Mucosa of descending colon (tissue), 3 donors: Measurements from ENCODE around the gene SLC4A4. TPM values are rescaled to one million over a fixed set of nuclear protein-coding genes. Genes with fewer than 3 reads are reported as not detected.
A peak's percentile ranks its signal among the peaks of the same experiment; 100 is the strongest.
"Not testable (repeated sequence)": the region's sequence is repeated elsewhere in the genome, so short reads cannot be mapped to it uniquely, and the experiment has no call there.

Experiments used
- ATAC-seq: fragments of 200-7000 bp; cut with Tn5 transposase; one replicate; pipeline ENCODE4 v1.9.1; 2020; ENCODE audit warnings: mild to moderate bottlenecking, moderate library complexity
- DNase-seq, 3 donors: peaks; one replicate each; pipeline ENCODE4 v3.0.0-alpha.2; 2020
- H3K36me3 ChIP-seq: fragments of 200-600 bp; one replicate; pipeline ENCODE4 v1.8.0; 2021; ENCODE audit warnings: low read depth, mild to moderate bottlenecking
- H3K4me1 ChIP-seq: fragments of 200-600 bp; one replicate; pipeline ENCODE4 v1.8.0; 2021; ENCODE audit warnings: low read depth, mild to moderate bottlenecking
- H3K4me3 ChIP-seq: fragments of 200-600 bp; one replicate; pipeline ENCODE4 v1.8.0; 2021; ENCODE audit warnings: mild to moderate bottlenecking
- H3K9me3 ChIP-seq: fragments of 200-600 bp; one replicate; pipeline ENCODE4 v1.8.0; 2021; ENCODE audit warnings: mild to moderate bottlenecking
- CTCF ChIP-seq: fragments of 200-600 bp; IDR thresholded peaks from one replicate; pipeline ENCODE4 v1.8.0; 2022; ENCODE audit warnings: antibody characterized with exemption, mild to moderate bottlenecking
- intact Hi-C, 2 donors: fragments of 100-400 bp; cut with DNase I in 1 of 2; cut with micrococcal nuclease in 1 of 2; formaldehyde crosslinking; loops; one replicate each; pipeline versions ENCODE4 v1.11.0 to v1.11.1; 2022; cut with DNase I, micrococcal nuclease
- total RNA-seq, 3 donors: library from RNA; stranded (reverse); fragmentation: NEBNext Ultra II Directional in 2 of 3; extraction: Animal tissue kit (Norgen Biotek cat#: 25700) in 2 of 3; gene quantifications; one replicate each; pipeline versions ENCODE4 v1.2.1 to v1.2.4, GENCODE V29; 2021 to 2023
- donor health status: DM: no; HTN: no; CAD: no; lungs with moderate emphysema.
- donor health status: DM: no; HTN: no; CAD: no.
- donor health status: DM: no; HTN: yes; CAD: no.

The SLC4A4 gene
- total RNA-seq, 3 donors from 2014 or later = 102 to 248 (median 165) TPM

- no peak for DNase-seq
- Histone ChIP-seq H3K4me1 (no peaks in the 10 kb centered on the region), H3K9me3 (no peaks in the 10 kb centered on the region), H3K36me3 (no peaks in the 10 kb centered on the region), H3K4me3 (no peak overlapping the region)
- ATAC-seq = no peak
- TF ChIP-seq CTCF = no peak
- intact Hi-C loops = no loop called here
Observed at GRCh38 chr4:71396382-71396781, 57.6 kb downstream of the SLC4A4 start.

DNA sequence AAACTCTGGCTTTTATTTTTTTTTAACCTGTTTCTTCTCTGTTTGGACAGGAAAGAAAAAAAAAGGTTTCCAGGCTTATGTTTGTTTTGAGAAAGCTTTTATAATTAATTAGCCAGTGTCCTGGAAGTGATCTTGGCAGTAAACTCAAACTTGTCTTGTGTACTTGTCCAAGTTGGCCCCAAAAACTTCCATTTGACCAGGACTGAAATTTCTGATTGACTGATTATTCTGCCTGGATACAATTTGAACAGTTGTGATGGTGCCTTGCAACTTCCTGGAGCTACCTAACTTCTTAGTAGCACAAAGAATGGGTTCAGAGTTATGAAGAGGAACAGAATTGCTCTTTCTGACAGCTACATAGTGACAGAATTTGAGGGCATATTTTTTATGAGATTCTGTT, 62.0 kb downstream of the SLC4A4 start:
- no peak for TF ChIP-seq CTCF
- H3K4me1 ChIP-seq = no peaks in the 10 kb centered on the region
- ATAC-seq (no peak), DNase-seq (no peak)
- no peak overlapping the region for H3K4me3 ChIP-seq
- intact Hi-C loops = no loop called here
- H3K36me3 ChIP-seq = no peaks in the 10 kb centered on the region
- H3K9me3 ChIP-seq = no peaks in the 10 kb centered on the region

- H3K4me1 ChIP-seq = no peaks in the 10 kb centered on the region
- no peak for DNase-seq
- H3K36me3 ChIP-seq = no peaks in the 10 kb centered on the region
- no peak for ATAC-seq
- no peaks in the 10 kb centered on the region for H3K9me3 ChIP-seq
- TF ChIP-seq CTCF = no peak
- H3K4me3 ChIP-seq = no peak overlapping the region
- intact Hi-C loops = no loop called here
Observed at GRCh38 chr4:71402616-71403015, 63.8 kb downstream of the SLC4A4 start.

DNA sequence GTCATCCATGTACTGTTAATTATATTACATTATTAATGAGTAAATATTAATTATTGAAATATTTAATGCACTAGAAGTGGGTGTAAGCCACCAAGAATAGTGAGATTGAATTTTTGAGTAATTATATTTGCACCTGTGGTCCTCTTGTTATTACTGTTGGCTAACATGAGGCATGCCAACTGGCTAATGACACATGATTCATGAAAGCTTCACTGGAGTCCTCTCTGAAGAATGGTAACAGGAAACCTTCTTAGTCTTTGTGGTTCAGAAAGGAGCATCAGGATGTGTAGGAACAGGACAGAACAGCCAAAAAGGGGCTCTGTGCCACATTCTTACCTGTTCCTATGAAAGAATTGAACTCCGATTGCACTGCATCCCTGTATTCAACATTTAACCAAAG, 65.2 kb downstream of the SLC4A4 start:
- no peak for TF ChIP-seq CTCF
- no peaks in the 10 kb centered on the region for H3K4me1 ChIP-seq
- peaks cover 8% of the 10 kb centered on the region for H3K9me3 ChIP-seq
- no peaks in the 10 kb centered on the region for H3K36me3 ChIP-seq
- DNase-seq (no peak), ATAC-seq (no peak)
- intact Hi-C loops = no loop called here
- no peak overlapping the region for H3K4me3 ChIP-seq

- H3K36me3 ChIP-seq = no peaks in the 10 kb centered on the region
- no peak for ATAC-seq
- intact Hi-C loops = no loop called here
- DNase-seq = no peak
- no peak overlapping the region for H3K4me3 ChIP-seq
- H3K4me1 ChIP-seq = no peaks in the 10 kb centered on the region
- no peak for TF ChIP-seq CTCF
- H3K9me3 ChIP-seq = peaks cover 13% of the 10 kb centered on the region
Observed at GRCh38 chr4:71405791-71406190, 67.0 kb downstream of the SLC4A4 start.

- intact Hi-C loops = no loop called here
- Histone ChIP-seq H3K36me3 (no peaks in the 10 kb centered on the region), H3K4me1 (no peaks in the 10 kb centered on the region), H3K9me3 (peaks cover 13% of the 10 kb centered on the region), H3K4me3 (no peak overlapping the region)
- DNase-seq = no peak
- no peak for TF ChIP-seq CTCF
- peak; percentile 25 for ATAC-seq
Observed at GRCh38 chr4:71406459-71406963, 67.7 kb downstream of the SLC4A4 start.

GRCh38 chr4:71408961-71409360, 70.1 kb downstream of the SLC4A4 start:
- H3K36me3 ChIP-seq, DNase-seq, H3K4me3 ChIP-seq, ATAC-seq, intact Hi-C loops, H3K4me1 ChIP-seq: not testable (repeated sequence)
- peaks cover 13% of the 10 kb centered on the region for H3K9me3 ChIP-seq
